Activated CD8-positive, alpha-beta memory T cell treated with anti-CD3 and anti-CD28 coated beads, Interleukin-2, amount 50 U/mL, for 1 hour (primary cell): ENCODE data around the gene RPTOR.
"Not testable (repeated sequence)": the region's sequence is repeated elsewhere in the genome, so short reads cannot be mapped to it uniquely, and the experiment has no call there.

Experiments used
- DNase-seq: peaks from one replicate; pipeline ENCODE4 v3.0.0-alpha.2; 2020; ENCODE audit errors: extremely low read depth

Gene RPTOR

GRCh38 chr17:80544655-80545498 is at the start of gene RPTOR:
RPTOR (plus strand) TSS chr17:80544838; CDS start chr17:80545630, 792 bp downstream.
- DNase-seq: peak; percentile 51

- no peak for DNase-seq
Observed at GRCh38 chr17:80497726-80498241, 46.9 kb upstream of the RPTOR start.

GRCh38 chr17:80498242-80498919 is 46.3 kb upstream of the RPTOR start:
- DNase-seq: no peak

- no peak for DNase-seq
Observed at GRCh38 chr17:80498920-80499410, 45.7 kb upstream of the RPTOR start.

GRCh38 chr17:80499560-80499959 is 45.1 kb upstream of the RPTOR start:
- no peak for DNase-seq

- DNase-seq: no peak
Observed at GRCh38 chr17:80499961-80500665, 44.5 kb upstream of the RPTOR start.

GRCh38 chr17:80501741-80502577 is 42.7 kb upstream of the RPTOR start:
- DNase-seq: no peak

GRCh38 chr17:80502578-80502877 is 42.1 kb upstream of the RPTOR start:
- DNase-seq: no peak

GRCh38 chr17:80503031-80503430 is 41.6 kb upstream of the RPTOR start:
- no peak for DNase-seq

GRCh38 chr17:80503921-80504320 is 40.7 kb upstream of the RPTOR start:
- no peak for DNase-seq

GRCh38 chr17:80504686-80505413 is 39.8 kb upstream of the RPTOR start:
- no peak for DNase-seq

- DNase-seq: not testable (repeated sequence)
Observed at GRCh38 chr17:80507177-80507576, 37.5 kb upstream of the RPTOR start.

- no peak for DNase-seq
Observed at GRCh38 chr17:80507965-80508364, 36.7 kb upstream of the RPTOR start.

- DNase-seq: no peak
Observed at GRCh38 chr17:80509311-80509710, 35.3 kb upstream of the RPTOR start.

GRCh38 chr17:80510132-80510531 is 34.5 kb upstream of the RPTOR start:
- no peak for DNase-seq

- no peak for DNase-seq
Observed at GRCh38 chr17:80510772-80511171, 33.9 kb upstream of the RPTOR start.

GRCh38 chr17:80511222-80512180 is 33.1 kb upstream of the RPTOR start:
- DNase-seq: no peak

GRCh38 chr17:80512233-80512632 is 32.4 kb upstream of the RPTOR start:
- no peak for DNase-seq

GRCh38 chr17:80513201-80513600 is 31.4 kb upstream of the RPTOR start:
- no peak for DNase-seq

- DNase-seq: no peak
Observed at GRCh38 chr17:80513892-80514291, 30.7 kb upstream of the RPTOR start.
